HUDEP-2 (cell line): ENCODE data around the gene ZNF438.

Experiments used
- DNase-seq, 76 experiments: peaks; one replicate each; lab custom pipeline; 2025; ENCODE audit not compliant: unreplicated experiment in 76 of 76; lab: John Stamatoyannopoulos, UW

ZNF438 gene

DNA sequence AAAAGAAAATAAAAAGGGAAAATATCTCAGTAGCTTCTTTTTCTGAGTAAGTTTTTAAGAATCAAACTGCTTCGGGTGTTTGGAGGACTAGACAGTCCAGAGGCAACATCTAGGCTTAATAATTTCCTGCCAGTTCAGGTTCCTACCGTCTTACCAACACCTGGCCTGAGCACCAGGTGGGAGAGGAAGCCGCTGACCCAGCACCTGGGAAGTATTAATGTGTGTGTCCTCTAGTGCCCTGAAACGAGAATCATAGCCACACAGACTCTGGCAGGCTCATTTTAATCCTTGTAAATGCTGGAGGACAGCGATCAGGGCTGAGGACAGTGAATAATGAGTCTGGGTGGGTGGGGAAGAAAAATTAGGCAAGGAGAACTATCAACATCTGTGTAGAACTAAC is 137.4 kb downstream of the ZNF438 start:
- DNase-seq: no peak

DNA sequence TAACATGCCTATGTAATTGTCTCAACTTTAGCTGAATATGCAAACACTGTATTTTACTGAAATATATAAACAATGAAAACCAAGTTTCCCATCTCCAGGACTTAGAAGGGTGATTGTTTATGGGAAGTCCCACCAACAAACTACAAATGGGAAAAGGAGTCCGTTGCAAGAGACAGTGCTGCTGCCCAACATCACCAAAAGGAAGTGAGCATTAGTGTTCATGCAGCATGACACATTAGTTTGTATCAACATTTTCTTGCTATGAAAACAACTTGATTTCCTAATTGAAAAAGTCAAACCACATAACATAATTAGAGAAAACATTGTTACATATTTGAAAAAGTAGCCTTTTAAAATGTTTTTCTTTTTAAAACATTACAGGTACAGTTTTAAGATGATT is 138.5 kb downstream of the ZNF438 start:
- no peak for DNase-seq

DNA sequence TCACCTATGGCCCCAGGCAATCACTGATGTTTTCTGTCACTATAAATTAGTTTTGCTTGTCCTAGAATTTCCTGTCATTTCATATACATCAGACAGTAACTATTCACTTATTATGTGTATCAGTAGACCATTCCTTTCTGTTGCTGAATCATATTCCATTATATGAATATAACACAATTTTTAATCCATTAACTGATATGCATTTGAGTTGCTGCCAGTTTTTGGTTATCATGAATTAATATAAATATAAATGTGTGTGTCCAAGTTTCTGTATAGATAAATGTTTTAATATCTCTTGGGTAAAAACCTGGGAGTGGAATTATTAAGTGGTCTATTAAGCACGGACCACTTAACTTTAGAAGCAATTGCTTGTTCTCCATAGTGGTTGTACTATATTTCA is 143.8 kb downstream of the ZNF438 start:
- DNase-seq: no peak

DNA sequence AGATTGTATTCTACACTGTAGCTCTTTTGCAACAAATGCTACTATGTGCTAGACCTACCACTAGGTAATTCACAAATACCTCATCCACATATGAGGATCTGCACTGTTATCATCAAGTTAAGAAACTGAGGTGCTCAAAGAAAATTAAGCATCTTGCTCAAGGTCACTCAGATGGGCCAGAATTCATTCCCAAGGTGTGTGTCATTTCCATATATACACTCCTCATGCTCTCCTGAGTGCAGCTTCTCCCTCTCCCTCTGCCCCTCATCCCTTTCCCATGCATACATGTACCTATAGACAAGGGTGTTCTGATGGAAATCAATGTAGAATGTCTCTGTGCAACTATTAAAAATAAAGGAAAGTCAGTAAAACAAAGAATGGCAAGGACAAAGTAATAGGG is 146.2 kb downstream of the ZNF438 start:
- DNase-seq: no peak

DNA sequence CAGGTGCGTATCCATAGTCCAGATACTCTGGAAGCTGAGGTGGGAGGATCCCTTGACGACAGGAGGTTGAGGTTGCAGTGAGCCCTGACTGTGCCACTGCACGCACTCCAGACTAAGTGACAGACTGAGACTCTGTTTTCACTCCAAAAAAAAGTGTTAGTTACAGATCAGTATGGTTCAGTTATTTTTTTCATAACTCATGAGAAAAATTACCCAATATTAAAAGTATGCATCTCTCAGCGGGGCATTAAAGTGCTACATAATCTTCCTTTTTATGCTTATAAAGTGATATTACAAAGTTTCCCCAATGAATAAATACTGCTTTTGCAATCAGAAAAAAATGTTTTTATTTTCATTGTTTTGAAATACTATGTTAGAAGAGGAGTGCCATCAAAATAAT is 147.9 kb downstream of the ZNF438 start:
- DNase-seq: no peak

DNA sequence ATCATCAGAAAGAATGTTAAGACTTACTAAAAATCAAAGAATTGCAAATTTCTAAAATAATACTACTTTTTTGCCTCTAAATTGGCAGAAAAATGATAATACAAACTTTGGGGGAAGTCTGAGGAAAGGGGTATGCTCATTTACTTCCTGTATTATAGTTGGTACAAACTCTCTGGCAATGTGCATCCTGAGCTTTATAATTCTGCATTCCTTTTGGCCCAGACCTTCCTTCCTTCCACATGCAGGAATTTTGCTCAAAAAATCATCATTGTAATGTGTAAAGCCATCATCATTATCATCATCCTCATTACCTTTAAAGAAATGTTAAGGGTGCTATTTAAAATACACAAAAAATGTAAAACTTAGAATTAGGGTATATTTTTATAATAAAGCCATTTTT is 148.5 kb downstream of the ZNF438 start:
- DNase-seq: no peak

DNA sequence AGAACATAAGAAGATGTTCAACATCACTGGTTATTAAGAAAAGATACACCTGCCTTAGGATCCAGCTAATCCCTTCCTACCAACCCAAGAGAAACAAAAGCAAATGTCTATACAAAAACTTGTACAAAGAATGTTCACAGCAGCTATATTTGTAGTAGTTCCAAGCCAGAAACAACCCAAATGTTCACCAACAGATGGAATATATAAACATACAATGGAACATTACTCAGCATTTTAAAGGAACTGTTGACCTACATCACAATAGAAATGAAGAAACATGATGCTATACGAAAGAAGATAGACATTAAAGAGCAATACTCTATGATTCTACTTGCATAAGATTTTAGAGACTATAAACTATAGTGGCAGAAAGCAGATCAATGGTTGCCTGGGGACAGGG is 149.4 kb downstream of the ZNF438 start:
- DNase-seq: no peak

DNA sequence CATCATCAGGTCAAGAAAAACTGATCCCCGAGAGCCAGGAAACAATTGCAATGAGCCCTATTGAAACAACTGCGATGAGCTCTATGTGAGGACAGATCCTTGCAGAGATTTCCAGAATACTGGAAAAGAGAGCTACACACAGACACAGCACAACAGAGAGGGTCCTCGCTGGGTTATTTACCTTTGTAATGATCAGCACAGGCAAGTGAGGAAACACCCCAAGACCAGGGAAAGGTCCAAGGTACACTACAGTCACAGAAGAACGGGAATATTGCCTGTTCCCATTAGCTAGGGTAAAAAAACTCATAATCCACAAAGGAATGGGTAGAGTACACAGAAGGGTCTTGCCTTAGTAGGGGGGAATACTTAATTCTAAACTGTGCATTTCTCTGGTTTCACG is 152.7 kb downstream of the ZNF438 start:
- DNase-seq: no peak

DNA sequence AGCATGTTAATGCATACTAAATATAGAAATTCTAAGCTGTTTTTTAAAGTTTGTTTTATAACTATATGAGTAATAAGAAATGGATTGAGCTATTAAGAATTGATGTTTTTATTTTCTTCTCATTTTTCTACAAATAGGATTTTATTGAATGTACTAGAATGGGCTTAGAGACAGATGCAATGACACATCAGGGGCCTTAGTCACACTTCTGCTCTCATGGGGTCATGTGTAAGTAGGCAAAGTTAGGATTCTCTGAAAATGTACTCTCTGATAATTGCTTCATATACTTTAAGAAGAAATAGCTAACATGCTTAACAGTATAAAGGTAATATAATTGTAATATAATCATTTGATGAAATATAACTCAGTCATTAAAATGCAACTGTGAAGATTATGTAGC is 154.6 kb downstream of the ZNF438 start:
- no peak for DNase-seq

DNA sequence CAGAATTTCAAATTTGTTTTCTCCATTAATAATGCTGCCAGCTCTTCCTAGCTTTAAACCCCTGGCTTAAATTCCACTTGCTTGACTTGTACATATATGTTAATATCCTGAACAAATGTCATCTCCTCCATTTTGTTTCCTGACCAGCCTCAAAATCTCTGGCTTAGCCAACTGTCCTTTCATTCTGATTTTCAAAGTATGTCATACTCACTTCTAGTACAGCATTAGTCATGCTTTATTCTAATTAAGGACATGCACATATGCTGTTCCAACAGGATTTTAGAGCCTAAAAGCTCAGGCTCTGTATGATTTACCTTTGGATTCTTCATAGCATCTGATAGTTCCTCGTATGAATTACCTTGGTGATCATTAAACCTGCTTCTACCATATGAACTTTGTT is 158.3 kb downstream of the ZNF438 start:
- no peak for DNase-seq

DNA sequence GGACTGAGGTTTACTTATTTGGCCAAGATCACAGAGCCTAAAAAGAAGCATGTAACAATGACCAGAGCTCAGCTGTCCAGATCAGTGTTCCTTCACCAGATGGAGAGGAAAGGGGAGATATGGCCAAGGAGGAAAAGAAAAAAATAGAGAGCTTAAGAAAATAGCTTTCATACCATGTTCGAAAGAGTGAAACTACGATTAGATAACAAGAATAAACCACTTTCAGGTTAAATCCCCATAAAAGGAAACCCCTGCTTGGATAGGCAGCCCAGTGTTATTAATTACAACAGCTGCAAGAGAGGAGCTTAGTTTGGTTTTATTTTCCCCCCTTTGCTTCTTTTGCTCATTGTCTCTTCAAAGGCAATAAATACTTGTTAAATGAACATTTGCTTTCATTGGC is 160.8 kb downstream of the ZNF438 start:
- no peak for DNase-seq

DNA sequence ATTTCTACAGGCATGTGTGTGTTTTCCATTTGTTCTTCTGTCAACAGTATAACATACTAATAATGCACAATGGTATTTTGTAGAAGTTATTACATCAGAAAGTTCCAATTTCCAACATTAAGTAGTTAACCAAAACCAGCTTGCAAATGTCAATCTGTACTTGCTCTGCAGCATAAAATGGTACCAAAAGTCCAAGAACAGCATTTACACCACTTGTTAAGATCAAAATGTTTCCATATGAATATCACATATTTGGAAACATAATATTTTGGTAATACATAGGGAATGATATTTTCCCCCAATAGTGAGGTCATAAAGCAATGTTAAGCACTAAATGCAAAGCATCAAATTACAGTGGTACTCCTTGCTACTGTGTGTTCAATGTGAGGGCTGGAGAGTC is 162.1 kb downstream of the ZNF438 start:
- DNase-seq: no peak

DNA sequence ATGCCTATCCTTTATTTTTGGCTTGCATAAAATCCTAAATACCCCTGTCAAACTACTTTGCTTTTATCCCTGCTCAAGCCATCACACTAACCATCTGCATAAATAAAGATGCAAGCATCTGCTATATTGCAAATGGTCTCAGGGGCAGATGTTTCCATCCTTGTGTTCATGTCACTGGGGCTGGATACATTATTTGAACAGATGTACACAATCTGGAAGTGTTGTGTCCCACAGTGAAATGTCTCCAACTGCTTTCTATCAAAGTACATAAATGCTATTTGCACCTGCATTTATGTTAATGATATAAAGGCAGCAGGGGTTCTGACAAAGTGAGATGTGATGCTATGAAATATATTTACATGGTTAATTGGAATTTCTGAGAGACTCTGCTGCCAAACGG is 163.1 kb downstream of the ZNF438 start:
- DNase-seq: no peak

DNA sequence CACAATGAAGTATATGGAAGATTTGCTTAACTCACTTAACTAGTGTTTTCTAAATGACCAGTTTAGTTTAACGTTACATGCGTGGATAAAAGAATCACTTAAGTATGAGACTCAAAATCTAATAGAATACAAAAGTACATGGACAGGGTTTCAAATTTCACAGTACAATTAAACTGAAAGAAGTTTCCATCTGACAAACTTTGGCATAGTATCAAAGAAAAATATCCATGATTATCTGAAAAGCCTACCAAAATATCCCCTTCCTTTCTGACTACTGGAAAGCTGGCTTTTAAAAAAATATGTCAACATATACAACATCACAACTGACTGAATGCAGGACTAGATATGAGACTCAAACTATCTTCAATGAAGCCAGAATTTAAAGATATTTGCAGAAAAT is 164.8 kb downstream of the ZNF438 start:
- DNase-seq: no peak

DNA sequence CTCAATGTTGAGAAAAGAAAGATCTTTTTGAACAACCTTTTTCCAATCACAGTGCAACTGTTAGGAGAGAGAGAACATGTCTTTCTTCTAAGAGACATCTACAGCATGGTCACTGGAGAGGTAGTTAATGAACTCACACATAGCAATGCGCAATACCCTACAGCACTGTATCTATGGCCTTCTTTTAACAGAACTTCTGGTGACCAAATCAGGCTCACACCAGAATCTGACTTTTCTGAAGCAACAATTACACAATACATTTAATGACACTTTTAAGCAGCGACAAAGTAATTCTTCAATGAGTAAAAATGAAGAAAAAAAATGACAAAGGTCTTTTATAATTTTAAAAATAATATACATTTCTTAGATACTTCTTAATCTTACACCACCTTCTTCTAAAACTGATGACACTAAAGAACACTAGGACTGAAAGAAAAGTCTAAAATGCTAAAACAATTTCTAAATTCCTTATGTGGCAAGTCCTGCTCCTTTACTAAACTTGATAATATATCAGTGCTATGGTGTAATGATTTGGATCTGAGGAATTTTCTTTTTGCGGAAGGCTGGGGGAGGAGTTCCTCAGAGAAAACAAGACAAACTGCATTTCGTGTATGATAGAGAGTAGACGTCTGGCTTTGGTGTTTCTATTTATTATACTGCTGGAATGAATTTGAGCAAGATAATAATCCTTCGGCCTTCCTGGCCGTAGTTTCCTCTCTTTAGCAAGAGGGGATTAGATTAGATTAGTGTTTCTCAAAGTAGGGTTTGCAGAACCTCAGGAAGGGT is 166.3 kb downstream of the ZNF438 start:
- DNase-seq: no peak

DNA sequence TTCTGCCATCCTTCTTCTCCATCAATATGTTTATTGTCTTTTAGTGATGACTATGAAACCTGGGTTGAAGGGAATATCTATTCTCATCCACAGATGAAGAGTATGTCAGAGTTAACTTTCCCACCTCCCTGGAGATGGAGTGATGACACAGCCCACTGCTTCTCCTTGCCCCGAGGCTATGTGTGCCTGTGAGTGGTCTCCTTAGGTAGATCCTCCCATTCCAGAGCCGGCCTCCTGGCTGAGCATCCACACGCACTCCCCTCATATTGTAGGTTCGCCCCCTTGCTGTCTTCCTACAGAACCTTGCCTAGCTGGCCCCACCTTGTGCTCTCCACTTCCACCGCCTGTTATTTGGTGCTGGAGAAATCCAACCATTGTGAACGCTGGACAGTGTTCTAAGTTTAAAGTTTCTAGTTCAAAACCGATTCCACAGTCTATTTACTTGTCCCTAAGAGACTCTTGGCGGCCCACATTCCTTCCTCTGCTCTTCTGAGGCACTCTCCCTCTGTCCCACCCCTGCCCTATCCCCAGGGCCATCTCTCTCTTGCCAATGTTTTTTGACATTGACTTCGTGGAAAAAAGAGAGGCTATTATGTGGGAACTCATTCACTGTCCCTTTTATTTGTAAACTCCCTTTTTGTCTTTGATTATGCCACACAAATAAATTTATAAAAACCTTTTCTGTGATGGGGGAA is 168.0 kb downstream of the ZNF438 start:
- DNase-seq: no peak

DNA sequence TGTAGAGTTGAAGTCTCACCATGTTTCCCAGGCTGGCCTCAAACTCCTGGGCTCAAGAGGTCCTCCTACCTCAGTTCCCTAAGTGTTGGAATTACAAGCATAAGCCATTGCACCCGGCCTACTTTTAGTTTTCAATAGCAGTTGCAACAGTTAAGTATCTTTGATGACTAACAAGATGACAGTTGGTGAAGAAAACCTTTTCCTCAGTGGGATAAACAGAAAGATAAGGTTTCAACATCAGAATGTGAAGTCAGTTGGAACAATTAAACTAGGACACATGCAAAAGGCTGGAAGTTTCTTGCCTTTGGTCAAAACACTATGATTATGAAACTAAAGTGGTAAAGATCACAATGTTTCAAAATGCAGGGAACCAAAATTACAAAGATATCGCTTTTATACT is 169.2 kb downstream of the ZNF438 start:
- no peak for DNase-seq

DNA sequence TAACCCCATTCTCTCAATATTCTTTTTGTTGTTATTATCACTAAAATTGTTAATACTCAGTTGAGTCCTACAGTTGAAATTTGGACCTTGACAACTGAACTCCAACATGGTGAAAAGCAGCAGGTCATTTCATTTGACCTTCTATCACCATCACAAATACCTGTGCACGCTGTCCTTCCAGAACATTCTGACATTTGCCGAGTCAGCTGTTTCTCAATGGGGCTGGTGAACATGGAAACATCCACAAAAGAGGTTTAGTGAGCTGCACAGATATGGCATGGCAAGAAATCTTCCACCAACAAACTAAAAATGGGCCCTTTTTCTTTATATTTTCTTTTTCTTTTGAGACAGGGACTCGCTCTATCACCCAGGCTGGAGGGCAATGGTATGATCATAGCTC is 169.7 kb downstream of the ZNF438 start:
- DNase-seq: no peak

DNA sequence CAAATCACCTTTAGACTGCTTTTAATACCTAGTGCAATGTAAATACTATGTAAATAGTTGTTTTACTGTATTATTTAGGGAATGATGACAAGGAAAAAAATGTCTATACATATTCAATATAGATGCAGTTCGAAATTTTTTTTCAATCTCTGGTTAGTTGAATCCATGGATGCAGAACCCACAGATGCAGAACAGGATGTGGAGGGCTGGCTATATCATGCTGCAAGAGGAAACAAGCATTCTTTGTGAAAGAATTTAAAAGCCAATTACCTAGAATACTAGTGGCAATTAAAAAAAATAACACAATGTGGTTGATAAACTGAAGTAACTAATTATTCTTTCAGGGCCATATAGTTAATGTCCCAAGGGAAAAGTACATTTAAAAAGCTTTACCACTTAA is 170.4 kb downstream of the ZNF438 start:
- no peak for DNase-seq

DNA sequence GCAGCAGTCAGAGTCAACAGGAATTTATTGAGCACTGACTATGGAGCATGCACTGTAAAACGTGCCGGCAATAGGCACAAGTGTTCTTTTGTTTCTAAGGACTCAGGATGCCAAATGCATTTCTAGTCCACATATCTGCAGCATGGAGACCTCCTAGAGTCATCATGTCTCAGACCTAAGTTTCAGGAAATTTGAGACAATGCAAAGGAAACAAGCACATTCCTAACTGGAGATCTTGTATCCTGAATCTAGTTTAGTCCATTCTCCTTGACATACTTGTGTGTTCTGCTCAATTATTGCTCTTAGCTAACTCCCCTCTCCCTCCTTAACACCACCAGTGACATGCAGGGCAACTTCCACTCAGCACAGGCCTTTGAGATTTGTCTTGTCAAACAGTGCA is 173.2 kb downstream of the ZNF438 start:
- no peak for DNase-seq

DNA sequence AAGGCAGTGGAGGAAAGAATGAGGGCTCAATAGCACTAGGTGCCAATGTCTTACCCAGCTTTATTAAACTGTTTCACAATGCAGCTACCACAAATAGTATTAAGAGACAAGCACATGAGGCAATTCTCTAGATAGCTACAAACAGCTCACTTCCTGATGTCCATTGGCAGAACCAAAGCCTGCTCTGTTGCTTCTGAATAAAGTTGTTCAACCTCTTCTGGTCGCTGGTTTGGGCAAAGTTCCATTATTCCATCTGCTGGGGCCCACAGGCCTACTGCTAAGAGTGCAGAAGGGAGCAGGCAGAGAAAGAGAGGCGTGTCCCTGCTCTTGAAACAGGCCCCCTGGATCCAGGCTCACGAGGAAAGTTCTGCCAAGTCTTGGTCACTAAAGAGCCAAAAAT is 173.9 kb downstream of the ZNF438 start:
- no peak for DNase-seq

DNA sequence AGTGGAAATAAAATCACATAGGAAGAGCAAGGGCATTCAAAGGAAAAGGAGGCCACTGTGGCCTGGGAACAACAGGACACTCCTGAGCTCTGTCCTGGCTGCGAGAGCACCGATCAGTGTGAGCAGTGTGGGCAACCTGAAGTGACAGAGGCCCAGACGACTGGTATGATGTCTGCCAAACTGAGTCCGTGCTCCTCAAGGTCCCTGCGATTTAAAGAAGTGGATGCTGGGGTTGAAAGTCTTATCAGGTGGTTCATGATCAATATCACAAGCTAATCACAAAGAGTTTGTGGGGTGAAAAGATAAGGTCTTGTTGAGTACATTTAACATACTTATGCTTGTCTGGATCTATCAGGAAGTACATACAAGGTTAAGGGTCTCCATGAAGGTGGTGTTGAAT is 176.5 kb downstream of the ZNF438 start:
- DNase-seq: no peak

DNA sequence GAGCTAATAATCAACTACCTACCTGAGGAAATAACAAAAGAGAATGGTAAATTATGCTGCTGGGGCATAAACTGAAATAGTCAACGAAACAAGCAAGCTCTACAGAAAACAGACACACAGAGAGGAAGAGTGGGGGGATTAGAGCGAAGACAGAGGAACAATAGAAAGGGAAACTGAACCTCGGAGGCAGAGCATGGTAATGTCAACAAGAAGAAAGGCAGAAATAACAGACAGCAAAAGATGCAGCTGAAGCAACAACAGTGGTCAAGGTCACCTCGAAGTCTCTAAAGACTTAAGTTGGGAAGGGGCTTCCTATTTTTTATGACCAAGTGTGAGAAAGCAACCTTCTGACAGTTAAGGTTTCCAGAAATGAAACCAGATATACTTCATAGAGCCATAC is 177.0 kb downstream of the ZNF438 start:
- DNase-seq: no peak
